UCSD-AML1 (cell line): ENCODE data around the gene NDUFAF8.

Experiments
- DNase-seq: peaks from one replicate; lab custom pipeline; 2025; ENCODE audit not compliant: unreplicated experiment; lab: John Stamatoyannopoulos, UW

The NDUFAF8 gene

GRCh38 chr17:81238815-81239713 lies at the start of gene NDUFAF8, which contains the start of gene TEPSIN:
Gene NDUFAF8 (plus strand): TSS chr17:81239318. CDS start chr17:81239364, 46 bp downstream.
Gene TEPSIN (minus strand): TSS chr17:81239055. CDS start chr17:81239033, 22 bp downstream.
- peak; percentile 97 for DNase-seq

- DNase-seq, result no peak
Measured at GRCh38 chr17:81189670-81190530, 49.2 kb upstream of the NDUFAF8 start.

- DNase-seq, result no peak
Measured at GRCh38 chr17:81190591-81190990, 48.5 kb upstream of the NDUFAF8 start.

GRCh38 chr17:81191116-81191515 lies 48.0 kb upstream of the NDUFAF8 start:
- DNase-seq, result no peak

- DNase-seq, result no peak
Measured at GRCh38 chr17:81191646-81192045, 47.5 kb upstream of the NDUFAF8 start.

- DNase-seq, result no peak
Measured at GRCh38 chr17:81192386-81193050, 46.6 kb upstream of the NDUFAF8 start.

GRCh38 chr17:81193051-81193410 lies 46.1 kb upstream of the NDUFAF8 start:
- no peak for DNase-seq

GRCh38 chr17:81193470-81194224 lies 45.5 kb upstream of the NDUFAF8 start:
- DNase-seq, result no peak

- DNase-seq, result no peak
Measured at GRCh38 chr17:81194225-81194760, 44.8 kb upstream of the NDUFAF8 start.

GRCh38 chr17:81194941-81195901 lies 43.9 kb upstream of the NDUFAF8 start:
- no peak for DNase-seq

GRCh38 chr17:81195941-81196495 lies 43.1 kb upstream of the NDUFAF8 start:
- no peak for DNase-seq

- DNase-seq, result no peak
Measured at GRCh38 chr17:81196505-81197408, 42.4 kb upstream of the NDUFAF8 start.

- DNase-seq, result no peak
Measured at GRCh38 chr17:81197409-81197795, 41.7 kb upstream of the NDUFAF8 start.

GRCh38 chr17:81197831-81198490 lies 41.2 kb upstream of the NDUFAF8 start:
- DNase-seq, result no peak

GRCh38 chr17:81198826-81199481 lies 40.2 kb upstream of the NDUFAF8 start:
- DNase-seq, result no peak

GRCh38 chr17:81199482-81199830 lies 39.7 kb upstream of the NDUFAF8 start:
- DNase-seq, result no peak

GRCh38 chr17:81200201-81200600 lies 38.9 kb upstream of the NDUFAF8 start:
- DNase-seq, result no peak
